Osteocyte (in vitro differentiated cells): ENCODE measurements around the gene GINS3. TPM values are rescaled to one million over a fixed set of nuclear protein-coding genes. Genes with fewer than 3 reads are reported as not detected.
"Not testable (repeated sequence)": the region's sequence is repeated elsewhere in the genome, so short reads cannot be mapped to it uniquely, and the experiment has no call there.

Experiments used
- DNase-seq: peaks from one replicate; pipeline ENCODE4 v3.0.0; 2021; ENCODE audit warnings: mixed read lengths; ENCODE audit not compliant: unreplicated experiment; ENCODE audit errors: extremely low spot score
- H3K27ac Mint-ChIP-seq: one replicate; pipeline ENCODE4 v1.8.0; 2021; ENCODE audit warnings: mild to moderate bottlenecking, mixed read lengths; ENCODE audit not compliant: unreplicated experiment
- H3K27me3 Mint-ChIP-seq: one replicate; pipeline ENCODE4 v1.8.0; 2021; ENCODE audit warnings: mixed read lengths; ENCODE audit not compliant: unreplicated experiment
- H3K36me3 Mint-ChIP-seq: one replicate; pipeline ENCODE4 v1.8.0; 2021; ENCODE audit warnings: mixed read lengths; ENCODE audit not compliant: unreplicated experiment
- H3K4me1 Mint-ChIP-seq: one replicate; pipeline ENCODE4 v1.8.0; 2021; ENCODE audit warnings: mixed read lengths; ENCODE audit not compliant: unreplicated experiment
- H3K4me3 Mint-ChIP-seq: one replicate; pipeline ENCODE4 v1.8.0; 2021; ENCODE audit warnings: mild to moderate bottlenecking, moderate library complexity, mixed read lengths; ENCODE audit not compliant: unreplicated experiment
- H3K9me3 Mint-ChIP-seq: one replicate; pipeline ENCODE4 v1.8.0; 2021; ENCODE audit warnings: mixed read lengths; ENCODE audit not compliant: unreplicated experiment
- total RNA-seq: library from RNA; stranded (reverse); gene quantifications from 2 replicates; pipeline ENCODE4 v1.2.1, GENCODE V29; 2021
- TF ChIP-seq, protein P1 (sequence below): fragments of 200-600 bp; sonication (generic); IDR thresholded peaks from 2 replicates; pipeline ENCODE4 v1.5.0; 2021; ENCODE audit warnings: antibody characterized with exemption, mild to moderate bottlenecking, moderate library complexity

Gene GINS3
- total RNA-seq, 1 donor from 2014 or later, result 2.7 TPM

DNA sequence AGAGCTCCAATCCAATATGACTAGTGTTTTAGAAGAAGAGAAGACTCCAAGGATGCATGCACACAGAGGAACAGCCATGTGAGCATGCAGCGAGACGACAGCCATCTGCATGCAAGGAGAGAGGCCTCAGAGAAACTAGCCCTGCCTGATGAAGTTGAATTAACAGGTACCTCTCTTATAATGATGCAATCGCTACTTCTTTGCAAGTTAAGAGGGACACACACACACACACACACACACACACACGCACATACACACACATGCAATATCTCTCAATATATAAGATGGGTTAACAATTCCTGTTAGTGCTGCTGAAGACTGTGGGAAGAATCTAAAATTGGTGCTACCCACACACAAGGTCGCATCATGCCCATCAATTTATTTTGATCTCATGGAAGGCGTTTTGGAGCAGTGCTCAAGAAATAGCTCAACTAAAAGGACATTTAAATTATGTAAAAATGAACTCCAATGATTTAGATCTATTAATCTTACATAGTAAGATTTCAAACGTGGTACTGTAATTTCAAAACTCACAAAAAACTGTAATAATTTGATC is 7.0 kb upstream of the GINS3 start:
- DNase-seq, result no peak
- TF ChIP-seq, protein P1, sequence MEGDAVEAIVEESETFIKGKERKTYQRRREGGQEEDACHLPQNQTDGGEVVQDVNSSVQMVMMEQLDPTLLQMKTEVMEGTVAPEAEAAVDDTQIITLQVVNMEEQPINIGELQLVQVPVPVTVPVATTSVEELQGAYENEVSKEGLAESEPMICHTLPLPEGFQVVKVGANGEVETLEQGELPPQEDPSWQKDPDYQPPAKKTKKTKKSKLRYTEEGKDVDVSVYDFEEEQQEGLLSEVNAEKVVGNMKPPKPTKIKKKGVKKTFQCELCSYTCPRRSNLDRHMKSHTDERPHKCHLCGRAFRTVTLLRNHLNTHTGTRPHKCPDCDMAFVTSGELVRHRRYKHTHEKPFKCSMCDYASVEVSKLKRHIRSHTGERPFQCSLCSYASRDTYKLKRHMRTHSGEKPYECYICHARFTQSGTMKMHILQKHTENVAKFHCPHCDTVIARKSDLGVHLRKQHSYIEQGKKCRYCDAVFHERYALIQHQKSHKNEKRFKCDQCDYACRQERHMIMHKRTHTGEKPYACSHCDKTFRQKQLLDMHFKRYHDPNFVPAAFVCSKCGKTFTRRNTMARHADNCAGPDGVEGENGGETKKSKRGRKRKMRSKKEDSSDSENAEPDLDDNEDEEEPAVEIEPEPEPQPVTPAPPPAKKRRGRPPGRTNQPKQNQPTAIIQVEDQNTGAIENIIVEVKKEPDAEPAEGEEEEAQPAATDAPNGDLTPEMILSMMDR, result no peak
- Mint-ChIP-seq H3K9me3 (no peaks in the 10 kb centered on the region), H3K27me3 (peaks cover 47% of the 10 kb centered on the region), H3K4me3 (no peak overlapping the region), H3K27ac (no peak overlapping the region), H3K4me1 (no peaks in the 10 kb centered on the region), H3K36me3 (no peaks in the 10 kb centered on the region)

GRCh38 chr16:58389724-58390123 is 2.5 kb upstream of the GINS3 start:
- Mint-ChIP-seq H3K36me3 (no peaks in the 10 kb centered on the region), H3K4me1 (peaks cover 11% of the 10 kb centered on the region), H3K9me3 (no peaks in the 10 kb centered on the region), H3K27ac (no peak overlapping the region), H3K4me3 (no peak overlapping the region), H3K27me3 (peaks cover 32% of the 10 kb centered on the region)
- TF ChIP-seq, protein P1, result no peak
- DNase-seq, result no peak

DNA sequence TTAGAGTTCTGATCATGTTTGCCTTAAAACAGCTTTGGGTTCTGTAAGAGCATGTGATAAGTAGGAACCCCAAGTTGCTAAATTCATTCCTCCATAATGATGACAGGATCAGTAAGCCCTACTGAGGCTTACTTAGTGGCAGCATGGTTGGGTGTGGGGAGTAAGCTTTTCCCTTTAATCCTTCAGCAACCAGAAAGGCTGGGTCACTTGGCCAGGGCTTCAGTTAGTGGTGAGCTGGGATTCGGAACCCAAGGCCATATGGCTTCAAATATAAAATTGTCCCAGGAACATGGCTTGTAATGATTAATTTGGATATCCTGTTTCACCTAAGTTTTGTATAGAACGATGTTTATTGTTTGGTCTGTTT is 850 bp downstream of the GINS3 start:
- Mint-ChIP-seq H3K27me3 (peaks cover 23% of the 10 kb centered on the region), H3K4me3 (peak overlapping the region; percentile 100), H3K27ac (peak overlapping the region; percentile 91), H3K4me1 (peaks cover 11% of the 10 kb centered on the region), H3K36me3 (no peaks in the 10 kb centered on the region), H3K9me3 (no peaks in the 10 kb centered on the region)
- DNase-seq, result no peak
- TF ChIP-seq, protein P1, result no peak

DNA sequence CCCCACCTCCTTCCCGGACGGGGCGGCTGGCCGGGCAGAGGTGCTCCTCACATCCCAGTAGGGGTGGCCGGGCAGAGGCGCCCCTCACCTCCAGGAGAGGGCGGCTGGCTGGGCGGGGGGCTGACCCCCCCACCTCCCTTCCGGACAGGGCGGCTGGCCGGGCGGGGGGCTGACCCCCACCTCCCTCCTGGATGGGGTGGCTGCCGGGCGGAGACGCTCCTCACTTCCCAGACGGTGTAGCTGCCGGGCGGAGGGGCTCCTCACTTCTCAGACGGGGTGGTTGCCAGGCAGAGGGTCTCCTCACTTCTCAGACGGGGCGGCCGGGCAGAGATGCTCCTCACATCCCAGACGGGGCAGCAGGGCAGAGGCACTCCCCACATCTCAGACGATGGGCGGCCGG is 4.6 kb downstream of the GINS3 start:
- H3K9me3 Mint-ChIP-seq, DNase-seq, H3K4me3 Mint-ChIP-seq, H3K27ac Mint-ChIP-seq, H3K36me3 Mint-ChIP-seq, H3K27me3 Mint-ChIP-seq: not testable (repeated sequence)
- peaks cover 10% of the 10 kb centered on the region for H3K4me1 Mint-ChIP-seq

DNA sequence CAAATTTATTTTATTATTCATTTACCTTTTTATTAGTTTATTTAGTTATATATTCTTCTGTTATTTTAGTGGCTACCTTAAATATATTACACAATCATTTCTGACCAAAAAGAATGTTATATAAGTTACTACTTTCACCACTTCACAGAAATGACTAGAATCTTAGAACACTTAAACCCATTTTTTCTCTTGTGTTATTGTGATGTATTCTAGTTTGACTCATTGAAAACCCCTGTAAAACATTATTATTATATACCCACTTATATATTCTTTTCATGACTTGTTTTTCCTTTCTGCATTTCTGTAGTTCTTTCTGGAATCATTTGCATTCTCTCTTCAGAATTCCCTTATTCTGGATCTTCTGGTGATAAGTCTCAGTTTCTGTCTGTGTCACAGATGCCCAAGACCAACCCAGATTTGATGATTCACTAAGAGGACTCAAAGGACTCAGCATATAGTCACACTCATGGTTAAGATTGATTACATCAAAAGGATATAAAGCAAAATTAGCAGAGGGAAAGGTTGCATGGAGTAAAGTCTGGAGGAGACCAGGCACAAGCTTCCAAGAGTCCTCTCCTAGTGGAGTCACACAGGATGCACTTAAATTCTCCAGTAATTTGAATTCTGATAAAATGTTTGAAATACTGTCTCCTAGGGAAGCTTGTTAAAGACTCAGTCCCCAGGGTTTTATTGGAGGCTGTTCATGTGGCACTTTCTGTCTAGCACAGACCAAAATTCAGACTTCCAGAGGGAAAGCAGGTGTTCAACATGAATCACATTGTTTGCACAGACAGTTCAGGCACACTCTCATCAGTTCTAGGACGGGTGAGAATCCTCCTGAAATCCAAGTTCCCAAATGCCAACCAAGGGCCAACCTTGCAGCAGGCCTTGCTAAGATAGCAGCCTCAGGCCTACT is 7.7 kb downstream of the GINS3 start:
- Mint-ChIP-seq H3K27ac (no peak overlapping the region), H3K9me3 (no peaks in the 10 kb centered on the region), H3K36me3 (peaks cover 2% of the 10 kb centered on the region), H3K27me3 (no peaks in the 10 kb centered on the region), H3K4me1 (no peaks in the 10 kb centered on the region), H3K4me3 (no peak overlapping the region)
- TF ChIP-seq, protein P1, result no peak
- DNase-seq, result no peak

- DNase-seq, H3K4me3 Mint-ChIP-seq, H3K4me1 Mint-ChIP-seq, H3K27me3 Mint-ChIP-seq, H3K27ac Mint-ChIP-seq, H3K9me3 Mint-ChIP-seq, H3K36me3 Mint-ChIP-seq: not testable (repeated sequence)
Observed at GRCh38 chr16:58401305-58401704, 9.0 kb downstream of the GINS3 start.
